ENCODE data around the gene ZNF516. TPM values are rescaled to one million over a fixed set of nuclear protein-coding genes. Genes with fewer than 3 reads are reported as not detected.
A peak's percentile ranks its signal among the peaks of the same experiment; 100 is the strongest.

ZNF516 gene
- polyA plus RNA-seq, 1 experiment: 11.3 TPM

DNA sequence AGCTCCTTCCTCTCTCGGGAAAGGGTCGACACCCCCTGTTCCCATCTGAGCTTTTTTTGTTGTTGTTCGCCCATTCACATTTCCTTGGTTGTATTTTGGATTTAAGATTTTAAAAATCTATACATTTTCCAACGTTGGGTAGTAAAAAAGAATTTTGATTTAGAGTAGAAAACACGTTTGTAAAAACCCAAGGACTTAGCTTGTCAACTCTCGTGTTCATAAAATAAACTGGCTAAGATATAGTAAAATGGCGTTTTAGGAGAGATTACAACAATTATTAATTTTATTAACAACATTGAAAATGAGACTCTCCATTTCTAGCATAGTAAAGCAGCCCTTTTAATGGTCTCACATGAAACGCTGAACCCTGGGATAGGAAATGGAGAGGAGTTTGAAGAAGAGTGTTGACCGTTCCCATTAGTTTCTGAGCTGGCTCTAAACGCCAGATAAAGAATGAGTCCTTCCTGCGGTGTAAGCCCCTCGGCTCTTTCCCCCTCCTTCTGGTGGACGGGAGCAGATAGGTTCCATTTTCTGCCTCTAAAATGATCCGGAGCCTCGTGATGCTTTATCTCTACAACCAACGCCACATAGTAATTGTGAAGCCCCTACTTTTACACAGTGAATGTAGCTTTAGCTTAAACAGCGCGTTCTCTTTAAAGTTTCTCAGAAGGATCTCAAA, 24.0 kb upstream of the ZNF516 start:
- POLR2A ChIA-PET: no interaction called here
- no peak for DNase-seq (ENCODE audit: low read depth)
- CTCF ChIA-PET: interaction anchor here (0.6 to 2.0 kb wide), 5 partner anchors 9 to 91 kb away, joined by 3 to 9 read pairs (median 3); no protein-coding TSS in a partner anchor
- peak overlapping the region; percentile 3 for H3K4me3 ChIP-seq (ENCODE audit: low read depth, low read length)
- no peaks in the 10 kb centered on the region for H3K27me3 ChIP-seq (ENCODE audit: control insufficient read depth, insufficient read depth, low read length)
- TF ChIP-seq, protein P1, sequence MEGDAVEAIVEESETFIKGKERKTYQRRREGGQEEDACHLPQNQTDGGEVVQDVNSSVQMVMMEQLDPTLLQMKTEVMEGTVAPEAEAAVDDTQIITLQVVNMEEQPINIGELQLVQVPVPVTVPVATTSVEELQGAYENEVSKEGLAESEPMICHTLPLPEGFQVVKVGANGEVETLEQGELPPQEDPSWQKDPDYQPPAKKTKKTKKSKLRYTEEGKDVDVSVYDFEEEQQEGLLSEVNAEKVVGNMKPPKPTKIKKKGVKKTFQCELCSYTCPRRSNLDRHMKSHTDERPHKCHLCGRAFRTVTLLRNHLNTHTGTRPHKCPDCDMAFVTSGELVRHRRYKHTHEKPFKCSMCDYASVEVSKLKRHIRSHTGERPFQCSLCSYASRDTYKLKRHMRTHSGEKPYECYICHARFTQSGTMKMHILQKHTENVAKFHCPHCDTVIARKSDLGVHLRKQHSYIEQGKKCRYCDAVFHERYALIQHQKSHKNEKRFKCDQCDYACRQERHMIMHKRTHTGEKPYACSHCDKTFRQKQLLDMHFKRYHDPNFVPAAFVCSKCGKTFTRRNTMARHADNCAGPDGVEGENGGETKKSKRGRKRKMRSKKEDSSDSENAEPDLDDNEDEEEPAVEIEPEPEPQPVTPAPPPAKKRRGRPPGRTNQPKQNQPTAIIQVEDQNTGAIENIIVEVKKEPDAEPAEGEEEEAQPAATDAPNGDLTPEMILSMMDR (IDR thresholded peaks at IDR 0.05; ENCODE audit: insufficient read depth, low read depth, low read length): no peak
- H3K36me3 ChIP-seq (ENCODE audit: control insufficient read depth, insufficient read depth, low read length): no peaks in the 10 kb centered on the region

DNA sequence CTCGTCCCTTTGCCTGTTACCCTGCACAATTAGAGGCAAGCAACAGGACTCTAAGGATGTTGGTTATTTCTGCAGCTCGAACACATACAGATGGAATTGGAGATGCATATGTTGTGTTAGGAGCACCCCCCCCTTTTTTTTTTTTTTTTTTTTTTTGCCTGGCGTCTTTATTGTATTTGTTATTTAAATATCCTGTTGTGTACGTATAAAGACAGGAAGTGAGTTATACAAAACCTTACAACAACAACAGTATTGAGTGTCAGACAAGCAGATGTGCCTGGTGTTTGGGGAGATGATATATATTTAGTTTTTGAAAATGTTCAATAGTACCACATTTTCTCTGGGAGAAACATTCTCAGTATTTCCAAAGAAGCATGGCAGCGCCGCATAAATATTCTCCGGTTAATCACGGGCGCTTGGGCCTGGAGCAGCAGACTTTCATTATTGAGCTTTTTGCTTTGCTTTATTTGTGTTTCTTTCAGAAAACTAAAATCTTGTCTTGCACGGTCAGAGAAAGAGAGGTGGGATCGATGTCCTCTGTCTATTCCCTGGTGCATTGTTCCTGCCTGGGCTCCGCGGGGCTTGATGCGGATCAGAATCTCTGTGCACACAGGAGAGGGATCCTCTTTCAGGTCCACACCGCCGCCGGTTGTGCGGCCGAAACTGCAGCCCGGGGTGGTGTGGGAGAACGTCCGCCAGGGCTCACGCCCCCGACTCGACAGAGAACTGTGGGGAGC, 23.2 kb upstream of the ZNF516 start:
- POLR2A ChIA-PET: no interaction called here
- CTCF ChIA-PET: interaction anchor here (0.6 to 2.0 kb wide), 3 partner anchors 8 to 16 kb away, joined by 3 to 9 read pairs (median 3); no protein-coding TSS in a partner anchor
- H3K4me3 ChIP-seq (ENCODE audit: low read depth, low read length): peak overlapping the region; percentile 3
- TF ChIP-seq, protein P1 (IDR thresholded peaks at IDR 0.05; ENCODE audit: insufficient read depth, low read depth, low read length): no peak
- DNase-seq (ENCODE audit: low read depth): no peak
- H3K36me3 ChIP-seq (ENCODE audit: control insufficient read depth, insufficient read depth, low read length): no peaks in the 10 kb centered on the region
- H3K27me3 ChIP-seq (ENCODE audit: control insufficient read depth, insufficient read depth, low read length): no peaks in the 10 kb centered on the region

DNA sequence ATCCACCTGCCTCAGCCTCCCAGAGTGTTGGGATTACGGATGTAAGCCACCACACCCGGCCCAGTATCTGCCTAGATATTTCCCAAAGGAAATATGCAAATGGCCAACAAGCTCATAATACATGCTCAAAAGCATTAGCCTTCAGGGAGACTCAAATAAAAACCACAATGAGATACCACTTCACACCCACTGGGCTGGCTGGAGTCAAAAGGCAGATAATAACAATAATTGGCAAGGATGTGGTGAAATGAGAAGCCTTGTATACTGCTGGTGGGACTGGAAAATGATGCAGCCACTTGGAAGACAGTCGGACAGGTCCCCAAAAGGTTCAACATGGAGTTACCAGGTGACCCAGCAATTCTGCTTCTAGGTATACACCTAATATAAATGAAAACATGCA, 20.5 kb upstream of the ZNF516 start:
- Histone ChIP-seq H3K36me3 (ENCODE audit: control insufficient read depth, insufficient read depth, low read length) (no peaks in the 10 kb centered on the region), H3K4me3 (ENCODE audit: low read depth, low read length) (no peak overlapping the region), H3K27me3 (ENCODE audit: control insufficient read depth, insufficient read depth, low read length) (no peaks in the 10 kb centered on the region)
- no peak for DNase-seq (ENCODE audit: low read depth)
- TF ChIP-seq, protein P1 (IDR thresholded peaks at IDR 0.05; ENCODE audit: insufficient read depth, low read depth, low read length): no peak
- ChIA-PET POLR2A (no interaction called here), CTCF (interaction anchor here (0.8 kb wide), 1 partner anchor 25 kb away, joined by 3 read pairs; no protein-coding TSS in a partner anchor)

DNA sequence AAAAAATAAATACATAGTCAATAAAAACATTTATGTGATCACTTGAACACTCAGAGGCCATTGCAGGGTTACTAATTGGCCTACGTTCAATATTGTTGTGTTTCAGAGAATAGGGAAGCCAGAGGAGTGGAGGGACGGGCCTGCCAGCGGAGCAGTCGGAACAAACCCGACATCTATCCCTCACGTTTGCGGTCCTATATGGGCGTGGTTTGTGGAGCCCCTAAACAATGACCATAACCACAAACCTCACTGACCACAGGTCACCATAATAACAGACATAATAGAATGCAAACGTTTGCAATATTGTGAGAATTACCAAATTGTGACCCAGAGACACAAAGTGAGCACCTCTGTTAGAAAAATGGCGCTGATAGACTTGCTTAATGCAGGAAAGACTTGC, 19.5 kb upstream of the ZNF516 start:
- DNase-seq (ENCODE audit: low read depth): no peak
- no peaks in the 10 kb centered on the region for H3K27me3 ChIP-seq (ENCODE audit: control insufficient read depth, insufficient read depth, low read length)
- ChIA-PET POLR2A (no interaction called here), CTCF (no interaction called here)
- TF ChIP-seq, protein P1 (IDR thresholded peaks at IDR 0.05; ENCODE audit: insufficient read depth, low read depth, low read length): no peak
- no peaks in the 10 kb centered on the region for H3K36me3 ChIP-seq (ENCODE audit: control insufficient read depth, insufficient read depth, low read length)
- no peak overlapping the region for H3K4me3 ChIP-seq (ENCODE audit: low read depth, low read length)

DNA sequence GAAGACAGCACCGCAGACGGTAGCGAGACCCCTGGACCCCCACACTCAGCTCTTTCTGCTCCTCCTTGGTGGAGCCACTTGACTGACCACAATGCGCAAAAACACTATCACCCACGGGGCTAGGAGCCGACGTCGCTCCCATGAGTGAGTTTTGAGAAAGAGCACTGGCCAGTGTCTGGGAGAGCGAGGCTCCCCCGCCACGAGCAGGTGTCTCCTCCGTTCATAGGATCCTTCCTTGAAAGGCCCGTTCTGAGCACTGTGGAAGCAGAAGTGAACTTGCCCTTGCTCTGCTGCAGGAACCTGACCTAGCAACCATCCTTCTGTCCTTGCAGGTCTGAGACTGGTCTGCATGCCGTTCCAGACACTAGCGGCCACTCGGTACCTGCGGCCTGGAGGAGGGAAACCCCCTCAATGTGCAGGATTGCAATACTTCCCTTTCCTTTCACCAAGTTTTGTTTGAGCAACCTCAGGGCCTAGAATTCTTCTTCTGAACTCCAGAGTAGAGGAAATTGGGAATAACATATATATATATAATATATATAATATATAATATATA, 12.9 kb upstream of the ZNF516 start:
- ChIA-PET POLR2A (no interaction called here), CTCF (no interaction called here)
- Histone ChIP-seq H3K36me3 (ENCODE audit: control insufficient read depth, insufficient read depth, low read length) (no peaks in the 10 kb centered on the region), H3K4me3 (ENCODE audit: low read depth, low read length) (no peak overlapping the region), H3K27me3 (ENCODE audit: control insufficient read depth, insufficient read depth, low read length) (no peaks in the 10 kb centered on the region)
- TF ChIP-seq, protein P1 (IDR thresholded peaks at IDR 0.05; ENCODE audit: insufficient read depth, low read depth, low read length): no peak
- DNase-seq (ENCODE audit: low read depth): no peak

All from BJ (cell line).